Heart left ventricle (tissue), 13 donors: ENCODE measurements around the gene PRR23C.

ENCODE experiments used
- POLR2A ChIP-seq, 2 donors: fragments of 450-650 bp; IDR thresholded peaks; one replicate each; pipeline ENCODE4 v1.6.1; 2017; ENCODE audit warnings: antibody characterized with exemption in 2 of 2, mild to moderate bottlenecking in 2 of 2, moderate library complexity in 2 of 2
- TF ChIP-seq, protein P1 (sequence below), 12 donors: fragments of 200-600 bp; sonication (generic) in 4 of 12; IDR thresholded peaks; one replicate each; pipeline versions ENCODE4 v1.5.0 to v1.8.0; 2018 to 2022; ENCODE audit warnings: antibody characterized with exemption in 12 of 12, mild to moderate bottlenecking in 5 of 12
- donor health status: ischemic (EF 13 %, LVEDD 7.1; RV severe dilation, severe dysfunction).
- donor health status: DM: no; HTN: yes; CAD: no.
- donor health status: DM: no; HTN: no; CAD: no.
- donor health status: ischemic (EF 25% LVEDD 6.9; RV normal size, moderate dysfunction).
- donor health status: ischemic (EF 25% LVEDD 5.7; RV mildly dilated, moderate dysfunction).
- donor health status: ischemic (EF 35%, LVEDD 5.7; RV mildly dilated, moderate dysfunction).
- donor health status: nonischemic (EF 11% LVEDD 7.7; RV severe dilation, severe dysfunction).
- donor health status: DM: yes; HTN: yes; CAD: no.
- donor health status: PGD.
- donor health status: ischemic (EF 29% LVEDD 5.4; RV normal size, mild dysfunction).
- donor health status: nonischemic (EF 23%, LVEDD 6.1; RV moderate dilation, normal function).

DNA sequence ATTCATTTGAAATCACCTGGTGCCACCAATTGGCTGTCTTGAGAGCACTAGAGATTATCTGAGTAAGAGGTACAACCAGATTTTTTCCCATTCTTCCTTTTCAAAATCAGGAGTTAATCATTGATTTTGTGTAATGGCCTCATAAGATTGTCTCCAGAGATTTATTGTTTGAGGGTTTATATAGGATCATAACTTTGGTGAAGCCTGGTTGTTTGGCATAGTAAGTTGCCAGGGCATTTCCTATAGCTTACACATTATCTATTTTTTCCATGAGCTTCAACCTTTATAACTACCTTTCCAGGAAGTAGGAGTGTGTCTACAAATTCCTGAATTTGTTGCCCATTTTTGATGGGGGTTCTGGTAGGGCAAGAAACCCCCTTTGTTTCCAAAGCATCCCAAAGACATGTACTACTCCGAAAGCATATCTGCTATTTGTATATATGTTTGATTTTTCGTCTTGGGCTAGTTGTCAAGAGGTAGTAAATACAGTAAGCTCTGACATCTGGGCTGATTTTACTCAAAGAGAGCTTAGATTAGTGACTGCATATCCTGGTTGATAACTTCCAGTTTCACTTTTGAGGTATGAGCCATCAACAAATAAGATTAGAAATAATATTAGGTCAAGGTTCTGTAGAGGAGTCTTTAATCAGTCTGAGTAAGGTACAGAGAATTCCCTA, 12.2 kb downstream of the PRR23C start:
- TF ChIP-seq, protein P1, sequence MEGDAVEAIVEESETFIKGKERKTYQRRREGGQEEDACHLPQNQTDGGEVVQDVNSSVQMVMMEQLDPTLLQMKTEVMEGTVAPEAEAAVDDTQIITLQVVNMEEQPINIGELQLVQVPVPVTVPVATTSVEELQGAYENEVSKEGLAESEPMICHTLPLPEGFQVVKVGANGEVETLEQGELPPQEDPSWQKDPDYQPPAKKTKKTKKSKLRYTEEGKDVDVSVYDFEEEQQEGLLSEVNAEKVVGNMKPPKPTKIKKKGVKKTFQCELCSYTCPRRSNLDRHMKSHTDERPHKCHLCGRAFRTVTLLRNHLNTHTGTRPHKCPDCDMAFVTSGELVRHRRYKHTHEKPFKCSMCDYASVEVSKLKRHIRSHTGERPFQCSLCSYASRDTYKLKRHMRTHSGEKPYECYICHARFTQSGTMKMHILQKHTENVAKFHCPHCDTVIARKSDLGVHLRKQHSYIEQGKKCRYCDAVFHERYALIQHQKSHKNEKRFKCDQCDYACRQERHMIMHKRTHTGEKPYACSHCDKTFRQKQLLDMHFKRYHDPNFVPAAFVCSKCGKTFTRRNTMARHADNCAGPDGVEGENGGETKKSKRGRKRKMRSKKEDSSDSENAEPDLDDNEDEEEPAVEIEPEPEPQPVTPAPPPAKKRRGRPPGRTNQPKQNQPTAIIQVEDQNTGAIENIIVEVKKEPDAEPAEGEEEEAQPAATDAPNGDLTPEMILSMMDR (IDR thresholded peaks at IDR 0.05), result no peak
- no peak for TF ChIP-seq POLR2A (IDR thresholded peaks at IDR 0.05)
